ENCODE measurements around the gene TGFBR3L.

GRCh38 chr19:7928334-7928706, 13.7 kb downstream of the TGFBR3L start:
- TF ChIP-seq CTCF (conservative IDR thresholded peaks at IDR 0.05; ENCODE audit: low read depth in 2 of 2) (no peak), POLR2AphosphoS5 (IDR thresholded peaks at IDR 0.05; ENCODE audit: low read depth) (no peak), EZH2phosphoT487 (IDR thresholded peaks at IDR 0.05; ENCODE audit: unreplicated experiment) (no peak), ZNF331 (CRISPR knock-in tag; IDR thresholded peaks at IDR 0.05; ENCODE audit: low read depth) (no peak), REST (IDR thresholded peaks at IDR 0.05; ENCODE audit: unreplicated experiment) (no peak), EZH2 (IDR thresholded peaks at IDR 0.05; ENCODE audit: low read depth, unreplicated experiment) (no peak), CREB1 (CRISPR knock-in tag; IDR thresholded peaks at IDR 0.05; ENCODE audit: low read depth) (no peak), STAT1 (IDR thresholded peaks at IDR 0.05; ENCODE audit: unreplicated experiment) (no peak), ETS1 (IDR thresholded peaks at IDR 0.05) (no peak), ZNF114 (CRISPR knock-in tag; IDR thresholded peaks at IDR 0.05) (no peak)

Data from GM23338 (cell line).